GM18873 (cell line): ENCODE results near the gene ALDH3A2.
"Not testable (repeated sequence)": the region's sequence is repeated elsewhere in the genome, so short reads cannot be mapped to it uniquely, and the experiment has no call there.

ENCODE experiments used
- ATAC-seq: cut with Tn5 transposase; IDR thresholded peaks from one replicate; pipeline ENCODE4 v1.9.1; 2021; ENCODE audit warnings: mild to moderate bottlenecking, moderate library complexity, moderate number of reproducible peaks; ENCODE audit not compliant: unreplicated experiment, low FRiP score

Gene ALDH3A2

GRCh38 chr17:19649274-19649541, 657 bp downstream of the ALDH3A2 start:
- ATAC-seq, result no peak

- ATAC-seq, result no peak
These were observed 2.3 kb downstream of the ALDH3A2 start for GRCh38 chr17:19650826-19651225.

- no peak for ATAC-seq
These were observed 3.1 kb downstream of the ALDH3A2 start for GRCh38 chr17:19651451-19652238.

GRCh38 chr17:19652595-19652994, 4.0 kb downstream of the ALDH3A2 start:
- ATAC-seq, result no peak

GRCh38 chr17:19654342-19654886, 5.9 kb downstream of the ALDH3A2 start:
- no peak for ATAC-seq

GRCh38 chr17:19654896-19655295, 6.3 kb downstream of the ALDH3A2 start:
- ATAC-seq, result no peak

GRCh38 chr17:19656336-19656735, 7.8 kb downstream of the ALDH3A2 start:
- ATAC-seq, result no peak

GRCh38 chr17:19656851-19657581, 8.5 kb downstream of the ALDH3A2 start:
- ATAC-seq, result no peak

GRCh38 chr17:19659366-19660177, 11.0 kb downstream of the ALDH3A2 start:
- ATAC-seq, result no peak

- ATAC-seq, result no peak
These were observed 11.8 kb downstream of the ALDH3A2 start for GRCh38 chr17:19660219-19660870.

GRCh38 chr17:19661121-19661520, 12.6 kb downstream of the ALDH3A2 start:
- no peak for ATAC-seq

GRCh38 chr17:19663097-19663496, 14.5 kb downstream of the ALDH3A2 start:
- no peak for ATAC-seq

- no peak for ATAC-seq
These were observed 15.7 kb downstream of the ALDH3A2 start for GRCh38 chr17:19664136-19664820.

- ATAC-seq, result no peak
These were observed 16.2 kb downstream of the ALDH3A2 start for GRCh38 chr17:19664821-19665181.

GRCh38 chr17:19669680-19670079, 21.1 kb downstream of the ALDH3A2 start:
- not testable (repeated sequence) for ATAC-seq

GRCh38 chr17:19670908-19671307, 22.4 kb downstream of the ALDH3A2 start:
- ATAC-seq, result no peak

- no peak for ATAC-seq
These were observed 22.9 kb downstream of the ALDH3A2 start for GRCh38 chr17:19671433-19671832.

- no peak for ATAC-seq
These were observed 23.6 kb downstream of the ALDH3A2 start for GRCh38 chr17:19672009-19672750.

- ATAC-seq, result no peak
These were observed 25.1 kb downstream of the ALDH3A2 start for GRCh38 chr17:19673623-19674022.
